Measurements from ENCODE around the gene KRTAP12-1. TPM values are rescaled to one million over a fixed set of nuclear protein-coding genes. Genes with fewer than 3 reads are reported as not detected.

KRTAP12-1 gene
- total RNA-seq, 1 donor from 2014 or later, result not detected

- DNase-seq (ENCODE audit: low read depth in 2 of 2), result no peak
Observed at GRCh38 chr21:44711327-44712202, 29.6 kb upstream of the KRTAP12-1 start, which contains the start of gene TSPEAR. TSS of gene TSPEAR (minus strand) at chr21:44711572. CDS start at chr21:44711514, 58 bp downstream.

GRCh38 chr21:44710756-44711326, 28.9 kb upstream of the KRTAP12-1 start:
- no peak for DNase-seq (ENCODE audit: low read depth in 2 of 2)

GRCh38 chr21:44710294-44710665, 28.3 kb upstream of the KRTAP12-1 start:
- DNase-seq (ENCODE audit: low read depth in 2 of 2), result no peak

- no peak for DNase-seq (ENCODE audit: low read depth in 2 of 2)
Observed at GRCh38 chr21:44709426-44710293, 27.7 kb upstream of the KRTAP12-1 start.

- DNase-seq (ENCODE audit: low read depth in 2 of 2), result no peak
Observed at GRCh38 chr21:44708866-44709425, 27.0 kb upstream of the KRTAP12-1 start.

- DNase-seq (ENCODE audit: low read depth in 2 of 2), result no peak
Observed at GRCh38 chr21:44708213-44708865, 26.4 kb upstream of the KRTAP12-1 start.

- DNase-seq (ENCODE audit: low read depth in 2 of 2), result no peak
Observed at GRCh38 chr21:44706706-44707581, 25.0 kb upstream of the KRTAP12-1 start.

- no peak for DNase-seq (ENCODE audit: low read depth in 2 of 2)
Observed at GRCh38 chr21:44706026-44706705, 24.2 kb upstream of the KRTAP12-1 start.

- DNase-seq (ENCODE audit: low read depth in 2 of 2), result no peak
Observed at GRCh38 chr21:44704636-44705001, 22.7 kb upstream of the KRTAP12-1 start.

GRCh38 chr21:44703731-44704635, 22.0 kb upstream of the KRTAP12-1 start:
- DNase-seq (ENCODE audit: low read depth in 2 of 2), result no peak

GRCh38 chr21:44702973-44703730, 21.2 kb upstream of the KRTAP12-1 start:
- no peak for DNase-seq (ENCODE audit: low read depth in 2 of 2)

GRCh38 chr21:44702111-44702972, 20.4 kb upstream of the KRTAP12-1 start:
- no peak for DNase-seq (ENCODE audit: low read depth in 2 of 2)

- no peak for DNase-seq (ENCODE audit: low read depth in 2 of 2)
Observed at GRCh38 chr21:44701541-44701940, 19.6 kb upstream of the KRTAP12-1 start.

- DNase-seq (ENCODE audit: low read depth in 2 of 2), result no peak
Observed at GRCh38 chr21:44701023-44701400, 19.0 kb upstream of the KRTAP12-1 start.

- no peak for DNase-seq (ENCODE audit: low read depth in 2 of 2)
Observed at GRCh38 chr21:44700101-44701022, 18.4 kb upstream of the KRTAP12-1 start.

- DNase-seq (ENCODE audit: low read depth in 2 of 2), result no peak
Observed at GRCh38 chr21:44699502-44700001, 17.6 kb upstream of the KRTAP12-1 start.

Data from dermis microvascular lymphatic vessel endothelial cell (primary cell).